Lung (tissue), 12 donors: ENCODE data around the gene HSD17B4. TPM values are rescaled to one million over a fixed set of nuclear protein-coding genes. Genes with fewer than 3 reads are reported as not detected.
"Not testable (repeated sequence)": the region's sequence is repeated elsewhere in the genome, so short reads cannot be mapped to it uniquely, and the experiment has no call there.

Experiments
- ATAC-seq: fragments of 200-7000 bp; cut with Tn5 transposase; one replicate; pipeline ENCODE4 v1.9.1; 2020; ENCODE audit warnings: moderate number of reproducible peaks; ENCODE audit not compliant: insufficient read depth, low FRiP score
- DNase-seq, 3 donors: peaks; one replicate each; pipeline ENCODE4 v3.0.0-alpha.2; 2013 to 2017
- H3K27ac ChIP-seq, 2 donors: one replicate each; pipeline ENCODE4 v1.5.1; 2013; ENCODE audit warnings: mild to moderate bottlenecking in 2 of 2, moderate library complexity in 2 of 2, control low read depth in 1 of 2, inconsistent platforms in 1 of 2, low read depth in 1 of 2, low read length in 1 of 2
- H3K27me3 ChIP-seq, 3 donors: one replicate each; pipeline ENCODE4 v1.5.1; 2013; ENCODE audit warnings: low read length in 2 of 3; ENCODE audit not compliant: control insufficient read depth in 3 of 3, insufficient read depth in 3 of 3
- H3K36me3 ChIP-seq, 4 donors: one replicate each; pipeline ENCODE4 v1.5.1; 2013; ENCODE audit warnings: low read length in 4 of 4, mild to moderate bottlenecking in 1 of 4, moderate library complexity in 1 of 4; ENCODE audit not compliant: control insufficient read depth in 4 of 4, insufficient read depth in 4 of 4
- H3K4me1 ChIP-seq, 5 donors: one replicate each; pipeline ENCODE4 v1.5.1; 2013; ENCODE audit warnings: low read length in 5 of 5, mild to moderate bottlenecking in 2 of 5, moderate library complexity in 1 of 5; ENCODE audit not compliant: control insufficient read depth in 5 of 5, insufficient read depth in 5 of 5
- H3K4me3 ChIP-seq: one replicate; pipeline ENCODE4 v1.5.1; 2013; ENCODE audit warnings: mild to moderate bottlenecking, control low read depth, moderate library complexity
- H3K9ac ChIP-seq, 2 donors: one replicate each; pipeline ENCODE4 v1.5.1; 2013; ENCODE audit warnings: low read length in 2 of 2, control low read depth in 1 of 2; ENCODE audit not compliant: insufficient read depth in 1 of 2
- H3K9me3 ChIP-seq, 4 donors: one replicate each; pipeline ENCODE4 v1.5.1; 2013; ENCODE audit warnings: low read length in 3 of 4, mild to moderate bottlenecking in 1 of 4, moderate library complexity in 1 of 4; ENCODE audit not compliant: control insufficient read depth in 4 of 4, insufficient read depth in 3 of 4
- WGBS, 2 donors: extraction: QIAGEN DNeasy Blood & Tissue Kit; methylation state at CpG; one replicate each; pipeline ENCODE4 v1.1.7; 2013; 5-methylcytosine and 5-hydroxymethylcytosine counted together
- polyA plus RNA-seq, 2 donors: library from polyadenylated mRNA; stranded (reverse); fragments of 200-250 nt; gene quantifications; one replicate each; pipeline ENCODE4 v1.2.1, GENCODE V29; 2013
- total RNA-seq, 2 donors: library from RNA; depleted of rRNA in 1 of 2; stranded (reverse); fragments of >200 nt in 1 of 2; gene quantifications; one replicate each; pipeline ENCODE4 v1.2.1, GENCODE V29; 2014 to 2021
- TF ChIP-seq, protein P1 (sequence below): IDR thresholded peaks from 2 replicates; pipeline ENCODE4 v1.5.1; 2012; ENCODE audit warnings: mild to moderate bottlenecking; ENCODE audit errors: control extremely low read depth, extremely low read depth
- donor health status: control.
- donor health status: control.
- donor health status: Bipolar disorder and iron deficiency.
- donor health status: healthy.
- donor health status: DM: yes; HTN: yes; CAD: no.

HSD17B4 gene
- total and polyA plus RNA-seq, 4 donors, result 329 to 371 (median 358) TPM

GRCh38 chr5:119426057-119426456, 26.2 kb upstream of the HSD17B4 start:
- Histone ChIP-seq H3K9me3 (no peaks in the 10 kb centered on the region), H3K4me3 (no peak overlapping the region), H3K27ac (no peak overlapping the region), H3K27me3 (no peaks in the 10 kb centered on the region), H3K9ac (no peak overlapping the region), H3K4me1 (peaks cover 0 to 11% (median 0%) of the 10 kb centered on the region in 5 donors), H3K36me3 (no peaks in the 10 kb centered on the region)
- TF ChIP-seq, protein P1, sequence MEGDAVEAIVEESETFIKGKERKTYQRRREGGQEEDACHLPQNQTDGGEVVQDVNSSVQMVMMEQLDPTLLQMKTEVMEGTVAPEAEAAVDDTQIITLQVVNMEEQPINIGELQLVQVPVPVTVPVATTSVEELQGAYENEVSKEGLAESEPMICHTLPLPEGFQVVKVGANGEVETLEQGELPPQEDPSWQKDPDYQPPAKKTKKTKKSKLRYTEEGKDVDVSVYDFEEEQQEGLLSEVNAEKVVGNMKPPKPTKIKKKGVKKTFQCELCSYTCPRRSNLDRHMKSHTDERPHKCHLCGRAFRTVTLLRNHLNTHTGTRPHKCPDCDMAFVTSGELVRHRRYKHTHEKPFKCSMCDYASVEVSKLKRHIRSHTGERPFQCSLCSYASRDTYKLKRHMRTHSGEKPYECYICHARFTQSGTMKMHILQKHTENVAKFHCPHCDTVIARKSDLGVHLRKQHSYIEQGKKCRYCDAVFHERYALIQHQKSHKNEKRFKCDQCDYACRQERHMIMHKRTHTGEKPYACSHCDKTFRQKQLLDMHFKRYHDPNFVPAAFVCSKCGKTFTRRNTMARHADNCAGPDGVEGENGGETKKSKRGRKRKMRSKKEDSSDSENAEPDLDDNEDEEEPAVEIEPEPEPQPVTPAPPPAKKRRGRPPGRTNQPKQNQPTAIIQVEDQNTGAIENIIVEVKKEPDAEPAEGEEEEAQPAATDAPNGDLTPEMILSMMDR, result no peak
- no peak for ATAC-seq
- no peak for DNase-seq
- WGBS, 2 donors, result 90 to 96% methylated on average over 3 of the region's 3 CpGs

DNA sequence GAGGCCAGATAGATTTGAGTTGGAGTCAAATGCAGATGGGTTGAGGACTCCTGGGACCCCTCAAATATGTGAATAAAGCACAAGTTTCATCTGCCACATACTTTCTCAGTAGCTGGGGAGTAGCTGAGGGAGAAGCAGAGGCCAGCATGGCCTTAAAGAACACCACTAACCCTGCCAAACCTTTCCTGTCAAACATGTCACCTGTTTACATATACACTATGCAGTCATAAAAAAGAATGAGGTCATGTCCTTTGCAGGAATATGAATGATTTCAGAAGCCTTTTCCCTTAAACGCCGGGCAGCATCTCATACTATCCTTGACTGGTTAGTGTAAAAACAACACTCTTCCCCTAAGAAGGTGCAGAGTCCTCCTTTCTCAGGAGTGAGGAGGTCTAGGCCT, 25.2 kb upstream of the HSD17B4 start:
- 48 to 69% methylated on average over 2 of the region's 2 CpGs for WGBS, 2 donors
- Histone ChIP-seq H3K36me3 (no peaks in the 10 kb centered on the region), H3K9me3 (no peaks in the 10 kb centered on the region), H3K4me1 (peaks cover 0 to 11% (median 0%) of the 10 kb centered on the region in 5 donors), H3K4me3 (no peak overlapping the region), H3K9ac (no peak overlapping the region), H3K27me3 (no peaks in the 10 kb centered on the region), H3K27ac (no peak overlapping the region)
- ATAC-seq (no peak), DNase-seq (no peak)
- TF ChIP-seq, protein P1, result no peak

GRCh38 chr5:119427596-119427995, 24.7 kb upstream of the HSD17B4 start:
- H3K9me3 ChIP-seq, H3K4me3 ChIP-seq, H3K27ac ChIP-seq, H3K27me3 ChIP-seq, H3K9ac ChIP-seq, H3K36me3 ChIP-seq, ATAC-seq: not testable (repeated sequence)
- H3K4me1 ChIP-seq, result peaks cover 0 to 11% (median 0%) of the 10 kb centered on the region in 5 donors
- 5 to 13% methylated on average over 4 of the region's 4 CpGs for WGBS, 2 donors
- DNase-seq, result peak in 2 of 3 donors; percentile 54 to 71

GRCh38 chr5:119428166-119428565, 24.1 kb upstream of the HSD17B4 start:
- ATAC-seq, H3K9ac ChIP-seq, H3K4me3 ChIP-seq, H3K27me3 ChIP-seq, H3K27ac ChIP-seq, H3K9me3 ChIP-seq, H3K36me3 ChIP-seq, DNase-seq: not testable (repeated sequence)
- peaks cover 0 to 11% (median 0%) of the 10 kb centered on the region in 5 donors for H3K4me1 ChIP-seq
- 33 to 52% methylated on average over 1 of the region's 1 CpG for WGBS, 2 donors

GRCh38 chr5:119428574-119428973, 23.7 kb upstream of the HSD17B4 start:
- not testable (repeated sequence) for ATAC-seq, H3K27me3 ChIP-seq, H3K9ac ChIP-seq, H3K27ac ChIP-seq, H3K36me3 ChIP-seq, H3K4me3 ChIP-seq, DNase-seq, H3K9me3 ChIP-seq
- WGBS, 2 donors, result 54 to 58% methylated on average over 3 of the region's 3 CpGs
- H3K4me1 ChIP-seq, result peaks cover 0 to 11% (median 0%) of the 10 kb centered on the region in 5 donors

GRCh38 chr5:119432674-119433237, 19.5 kb upstream of the HSD17B4 start:
- not testable (repeated sequence) for ATAC-seq, H3K4me3 ChIP-seq, DNase-seq, H3K9me3 ChIP-seq, H3K36me3 ChIP-seq, H3K27me3 ChIP-seq, H3K4me1 ChIP-seq, H3K9ac ChIP-seq, H3K27ac ChIP-seq
- whole genome bisulfite sequencing, 2 donors, result 91% methylated on average over 10 of the region's 10 CpGs
